ENCODE results near the gene GP5.

Gene GP5

DNA sequence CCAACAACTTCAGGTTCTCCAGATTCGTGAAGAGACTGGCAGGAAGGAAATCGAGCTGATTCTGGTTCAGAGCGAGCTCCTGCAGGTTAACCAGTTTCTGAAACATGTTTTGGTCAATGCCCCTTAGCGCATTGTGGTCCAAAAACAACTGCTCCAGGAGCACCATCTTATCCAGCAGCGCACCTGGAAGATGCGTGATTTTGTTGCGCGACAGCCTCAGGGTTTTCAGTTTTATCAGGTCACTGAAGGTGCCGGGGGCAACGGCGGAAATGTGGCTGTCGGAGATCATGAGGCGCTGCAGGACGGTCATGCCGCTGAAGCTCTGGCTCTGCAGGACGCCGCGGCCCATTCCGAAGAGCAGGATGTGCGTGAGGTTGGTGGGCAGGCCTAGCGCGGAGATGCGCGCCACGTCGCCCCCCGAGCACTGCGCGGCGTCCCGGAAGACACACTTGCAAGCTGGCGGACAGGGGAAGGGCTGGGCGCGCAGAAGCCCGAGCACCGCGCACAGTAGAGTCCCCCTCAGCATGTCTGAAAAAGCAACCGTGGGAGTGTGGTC lies 1.2 kb downstream of the GP5 start:
- DNase-seq (ENCODE audit: low read depth in 1 of 2, low spot score in 1 of 2), result no peak

GRCh38 chr3:194396859-194397756 lies 2.0 kb downstream of the GP5 start:
- no peak for DNase-seq (ENCODE audit: low read depth in 1 of 2, low spot score in 1 of 2)

DNA sequence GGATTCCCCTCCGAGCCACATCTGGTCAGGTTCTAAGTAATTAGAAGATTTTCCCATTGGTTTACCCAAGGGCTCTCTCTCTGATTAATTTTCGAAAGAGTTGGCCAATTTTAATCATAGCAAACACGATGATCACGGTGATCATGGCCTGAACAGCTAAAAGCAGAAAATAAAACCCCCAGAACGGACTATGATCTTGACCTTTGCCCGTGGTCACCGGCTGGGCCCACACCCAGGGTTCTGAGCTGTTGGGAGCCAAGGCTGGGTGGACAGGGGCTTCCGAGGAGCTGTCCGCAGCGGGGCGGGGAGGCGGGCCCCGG lies 2.6 kb downstream of the GP5 start:
- DNase-seq (ENCODE audit: low read depth in 1 of 2, low spot score in 1 of 2), result no peak

GRCh38 chr3:194395778-194396538 lies 3.1 kb downstream of the GP5 start:
- peak in 1 of 2 donors; percentile 37 for DNase-seq (ENCODE audit: low read depth in 1 of 2, low spot score in 1 of 2)

DNA sequence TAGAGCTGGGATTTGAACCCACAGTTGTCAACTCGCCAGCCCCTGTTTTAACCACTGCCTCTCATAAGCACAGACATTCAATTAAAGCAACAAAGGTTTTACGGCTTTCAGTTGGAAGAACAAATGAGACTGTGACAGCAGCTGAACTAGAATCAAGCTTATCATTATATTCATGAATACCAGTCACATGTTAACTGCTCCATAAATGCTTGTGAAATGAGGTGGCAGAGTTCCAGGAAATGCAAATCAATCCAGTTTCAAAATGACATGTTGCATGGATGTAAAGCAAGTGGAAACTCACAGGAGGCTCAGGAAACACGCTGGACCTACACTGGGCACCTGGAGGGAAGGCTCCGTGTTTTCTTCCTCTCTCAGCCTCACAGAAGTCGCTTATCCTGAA lies 3.9 kb downstream of the GP5 start:
- DNase-seq (ENCODE audit: low read depth in 1 of 2, low spot score in 1 of 2), result no peak

GRCh38 chr3:194392576-194392975 lies 6.5 kb downstream of the GP5 start:
- DNase-seq (ENCODE audit: low read depth in 1 of 2, low spot score in 1 of 2), result no peak

- no peak for DNase-seq (ENCODE audit: low read depth in 1 of 2, low spot score in 1 of 2)
Measured at GRCh38 chr3:194390835-194391234, 8.2 kb downstream of the GP5 start.

DNA sequence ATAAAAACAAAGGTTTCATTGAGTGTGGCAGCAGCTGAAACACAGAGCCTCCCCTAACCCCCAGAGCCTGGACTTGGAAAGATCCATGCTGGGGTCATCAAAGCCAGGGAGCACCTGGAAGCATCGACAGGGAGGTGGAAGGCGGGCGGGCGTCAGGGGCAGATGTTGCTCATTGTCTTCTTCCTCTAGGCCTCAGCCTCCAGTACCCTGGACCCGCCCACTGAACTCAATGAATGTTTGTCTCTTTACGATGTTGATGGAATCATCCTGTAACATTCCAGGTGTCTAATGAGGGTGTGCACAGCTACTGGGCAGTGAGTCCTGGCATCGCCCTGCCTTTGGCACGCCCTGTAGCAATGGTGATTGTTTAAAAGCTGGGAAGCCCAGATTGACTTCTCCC lies 9.8 kb downstream of the GP5 start:
- no peak for DNase-seq (ENCODE audit: low read depth in 1 of 2, low spot score in 1 of 2)

- DNase-seq (ENCODE audit: low read depth in 1 of 2, low spot score in 1 of 2), result no peak
Measured at GRCh38 chr3:194387926-194388418, 11.1 kb downstream of the GP5 start.

- DNase-seq (ENCODE audit: low read depth in 1 of 2, low spot score in 1 of 2), result no peak
Measured at GRCh38 chr3:194387276-194387675, 11.8 kb downstream of the GP5 start.

- DNase-seq (ENCODE audit: low read depth in 1 of 2, low spot score in 1 of 2), result no peak
Measured at GRCh38 chr3:194386648-194387047, 12.4 kb downstream of the GP5 start.

- DNase-seq (ENCODE audit: low read depth in 1 of 2, low spot score in 1 of 2), result no peak
Measured at GRCh38 chr3:194386066-194386465, 13.0 kb downstream of the GP5 start.

- no peak for DNase-seq (ENCODE audit: low read depth in 1 of 2, low spot score in 1 of 2)
Measured at GRCh38 chr3:194384569-194385001, 14.5 kb downstream of the GP5 start.

GRCh38 chr3:194384156-194384555 lies 14.9 kb downstream of the GP5 start:
- DNase-seq (ENCODE audit: low read depth in 1 of 2, low spot score in 1 of 2), result no peak

GRCh38 chr3:194383276-194383940 lies 15.7 kb downstream of the GP5 start:
- no peak for DNase-seq (ENCODE audit: low read depth in 1 of 2, low spot score in 1 of 2)

GRCh38 chr3:194382892-194383223 lies 16.2 kb downstream of the GP5 start:
- DNase-seq (ENCODE audit: low read depth in 1 of 2, low spot score in 1 of 2), result no peak

GRCh38 chr3:194382196-194382891 lies 16.7 kb downstream of the GP5 start:
- no peak for DNase-seq (ENCODE audit: low read depth in 1 of 2, low spot score in 1 of 2)

- DNase-seq (ENCODE audit: low read depth in 1 of 2, low spot score in 1 of 2), result no peak
Measured at GRCh38 chr3:194381460-194381875, 17.6 kb downstream of the GP5 start.

GRCh38 chr3:194380326-194380725 lies 18.7 kb downstream of the GP5 start:
- DNase-seq (ENCODE audit: low read depth in 1 of 2, low spot score in 1 of 2), result no peak

DNA sequence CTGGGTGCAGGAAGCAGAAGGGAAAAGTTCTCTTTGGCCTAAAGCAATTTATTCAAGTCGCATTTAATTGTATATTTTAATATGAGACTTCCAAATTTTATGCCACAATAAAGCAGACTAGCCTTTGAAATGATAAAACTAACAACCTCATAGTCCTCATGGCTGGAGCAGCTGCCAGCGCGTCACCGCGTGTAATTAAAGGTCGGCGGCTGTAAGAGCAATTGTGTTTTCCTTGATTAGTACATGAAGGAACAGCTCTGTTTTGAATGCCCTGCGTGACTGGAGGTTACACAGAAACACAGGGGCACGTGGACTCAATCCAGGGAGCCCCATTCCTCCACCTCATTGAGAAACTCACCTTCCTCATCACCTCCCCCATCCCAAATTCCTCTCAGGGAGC lies 19.4 kb downstream of the GP5 start:
- no peak for DNase-seq (ENCODE audit: low read depth in 1 of 2, low spot score in 1 of 2)

DNA sequence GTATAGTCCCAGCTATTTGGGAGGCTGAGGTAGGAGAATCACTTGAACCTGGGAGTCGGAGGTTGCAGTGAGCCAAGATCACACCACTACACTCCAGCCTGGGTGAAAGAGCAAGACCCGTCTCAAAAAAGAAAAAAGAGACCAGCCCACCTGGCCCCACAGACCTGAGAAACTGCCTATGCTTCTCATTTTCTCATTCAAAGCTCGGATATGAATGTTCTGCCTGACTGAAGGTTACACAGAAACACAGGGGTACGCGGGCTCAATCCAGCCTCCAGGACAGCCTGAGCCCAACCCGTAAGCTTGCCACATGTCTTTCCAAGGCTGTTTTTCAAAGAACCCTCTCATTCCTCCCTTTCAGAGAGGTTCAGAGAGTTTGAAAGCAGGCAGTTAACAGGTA lies 19.8 kb downstream of the GP5 start:
- DNase-seq (ENCODE audit: low read depth in 1 of 2, low spot score in 1 of 2), result no peak
